CD4-positive, alpha-beta T cell treated with Interleukin-21 for 1 hour (primary cell): ENCODE results near the gene DLX5.
A peak's percentile ranks its signal among the peaks of the same experiment; 100 is the strongest.
"Not testable (repeated sequence)": the region's sequence is repeated elsewhere in the genome, so short reads cannot be mapped to it uniquely, and the experiment has no call there.

ENCODE experiments used
- DNase-seq: peaks from one replicate; pipeline ENCODE4 v3.0.0-alpha.2; 2020

The DLX5 gene

DNA sequence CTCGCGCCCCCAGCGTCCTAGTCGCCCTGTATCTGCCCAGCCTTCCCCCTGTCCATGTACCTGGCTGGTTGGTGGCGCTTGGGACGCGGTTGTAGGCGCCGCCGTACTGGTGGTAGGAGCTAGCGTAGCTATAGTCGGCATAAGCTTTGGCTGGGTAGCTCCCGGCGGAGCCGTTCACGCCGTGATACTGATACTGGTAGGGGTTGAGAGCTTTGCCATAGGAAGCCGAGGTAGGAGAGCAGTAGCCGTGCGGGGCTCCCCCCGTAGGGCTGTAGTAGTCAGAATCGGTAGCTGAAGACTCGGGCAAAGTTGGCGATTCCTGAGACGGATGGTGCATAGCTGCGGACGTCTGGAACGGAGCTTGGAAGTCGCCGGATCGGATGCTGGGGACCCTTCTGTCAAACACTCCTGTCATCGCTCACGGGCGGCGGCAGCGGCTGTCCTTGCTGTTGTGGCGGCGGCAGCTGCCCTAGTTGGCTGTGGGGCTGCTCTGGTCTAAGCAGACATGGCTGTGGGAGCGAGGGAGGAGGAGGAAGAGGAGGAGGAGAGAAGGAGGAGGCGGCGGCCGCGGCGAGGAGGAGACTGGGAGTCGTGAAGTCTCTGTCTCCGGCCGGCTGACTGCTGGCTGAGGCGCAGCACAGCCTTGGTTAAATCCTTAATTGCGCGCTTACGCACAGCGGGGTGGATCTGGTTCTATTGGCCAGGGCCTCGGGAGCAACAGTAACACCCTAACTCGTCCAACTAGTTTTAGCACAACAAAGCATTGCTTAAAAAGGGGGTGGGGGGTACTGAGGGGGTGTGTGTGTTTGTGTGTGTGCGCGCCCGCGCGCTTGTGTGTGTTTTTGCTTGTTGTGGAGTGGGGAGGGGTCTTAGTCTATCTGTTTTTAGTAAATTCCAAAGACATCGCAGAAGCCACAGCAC, at the start of gene DLX5:
Gene DLX5 (minus strand): TSS at position 623 of the 921 bp plus-strand sequence. CDS start 208 bp downstream, at position 415.
- no peak for DNase-seq

DNA sequence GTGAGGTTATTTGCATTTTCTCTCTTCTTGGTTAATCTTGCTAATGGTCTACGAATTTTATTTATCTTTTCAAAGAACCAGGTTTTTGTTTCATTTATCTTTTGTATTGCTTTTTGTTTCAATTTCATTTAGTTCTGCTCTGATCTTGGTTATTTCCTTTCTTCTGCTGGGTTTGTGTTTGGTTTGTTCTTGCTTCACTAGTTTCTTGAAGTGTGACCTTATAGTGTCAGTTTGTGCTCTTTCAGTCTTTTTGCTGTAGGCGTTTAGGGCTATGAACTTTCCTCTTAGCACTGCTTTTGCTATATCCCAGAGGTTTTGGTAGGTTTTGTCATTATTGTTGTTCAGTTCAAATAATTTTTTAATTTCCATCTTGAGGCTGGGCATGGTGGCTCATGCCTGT, 47.4 kb upstream of the DLX5 start:
- not testable (repeated sequence) for DNase-seq

DNA sequence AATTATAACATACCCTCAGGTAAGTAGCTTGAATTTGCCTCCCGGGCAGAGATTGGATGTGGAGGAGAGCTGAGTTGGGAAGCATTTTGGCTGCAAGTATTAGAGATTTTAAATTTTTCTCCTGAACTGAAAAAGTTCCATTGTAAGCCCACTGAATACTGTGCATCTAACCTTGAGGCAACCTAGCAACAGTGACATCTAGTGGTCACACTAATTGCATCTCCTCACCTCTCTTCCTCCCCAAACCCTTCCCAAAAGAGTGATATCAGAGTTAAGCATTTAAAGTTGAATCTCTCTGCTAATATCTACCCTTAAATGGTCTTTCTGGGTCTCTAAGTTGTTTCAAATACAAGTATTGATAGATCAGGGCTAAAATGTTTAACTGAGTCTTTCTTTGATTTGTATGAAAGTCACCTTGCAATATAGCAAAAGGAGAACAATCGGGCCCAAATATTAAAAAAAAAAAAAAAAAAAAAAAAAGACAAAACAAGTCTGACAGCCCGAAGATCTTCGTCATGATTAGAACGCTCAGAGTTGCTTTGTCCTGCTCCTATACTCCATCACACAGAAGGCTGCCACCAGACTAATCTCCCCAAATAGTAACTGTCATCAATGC, 40.4 kb upstream of the DLX5 start:
- DNase-seq, result peak; percentile 43

DNA sequence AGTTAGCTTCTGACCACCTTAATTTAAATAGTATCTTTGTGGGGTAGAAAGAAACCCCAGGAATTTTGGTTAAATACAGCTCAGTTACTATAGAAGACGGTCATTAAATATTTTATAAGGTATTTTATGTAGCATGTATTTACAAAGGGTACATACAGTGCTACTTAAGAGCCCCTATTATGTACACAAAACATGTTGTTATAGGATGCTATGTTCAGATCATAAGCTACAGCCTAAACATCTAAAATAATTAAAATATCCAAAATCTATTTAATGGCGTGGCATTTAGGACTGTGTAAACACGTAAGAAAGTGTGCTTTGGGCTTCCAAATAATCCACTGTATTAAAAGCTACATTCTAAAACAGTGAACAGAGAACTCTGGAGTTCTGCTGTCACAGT, 39.4 kb upstream of the DLX5 start:
- no peak for DNase-seq

GRCh38 chr7:97043281-97043680, 18.6 kb upstream of the DLX5 start:
- no peak for DNase-seq

- no peak for DNase-seq
Measured at GRCh38 chr7:97039374-97040065, 14.9 kb upstream of the DLX5 start.

- not testable (repeated sequence) for DNase-seq
Measured at GRCh38 chr7:97034213-97034852, 9.7 kb upstream of the DLX5 start.

DNA sequence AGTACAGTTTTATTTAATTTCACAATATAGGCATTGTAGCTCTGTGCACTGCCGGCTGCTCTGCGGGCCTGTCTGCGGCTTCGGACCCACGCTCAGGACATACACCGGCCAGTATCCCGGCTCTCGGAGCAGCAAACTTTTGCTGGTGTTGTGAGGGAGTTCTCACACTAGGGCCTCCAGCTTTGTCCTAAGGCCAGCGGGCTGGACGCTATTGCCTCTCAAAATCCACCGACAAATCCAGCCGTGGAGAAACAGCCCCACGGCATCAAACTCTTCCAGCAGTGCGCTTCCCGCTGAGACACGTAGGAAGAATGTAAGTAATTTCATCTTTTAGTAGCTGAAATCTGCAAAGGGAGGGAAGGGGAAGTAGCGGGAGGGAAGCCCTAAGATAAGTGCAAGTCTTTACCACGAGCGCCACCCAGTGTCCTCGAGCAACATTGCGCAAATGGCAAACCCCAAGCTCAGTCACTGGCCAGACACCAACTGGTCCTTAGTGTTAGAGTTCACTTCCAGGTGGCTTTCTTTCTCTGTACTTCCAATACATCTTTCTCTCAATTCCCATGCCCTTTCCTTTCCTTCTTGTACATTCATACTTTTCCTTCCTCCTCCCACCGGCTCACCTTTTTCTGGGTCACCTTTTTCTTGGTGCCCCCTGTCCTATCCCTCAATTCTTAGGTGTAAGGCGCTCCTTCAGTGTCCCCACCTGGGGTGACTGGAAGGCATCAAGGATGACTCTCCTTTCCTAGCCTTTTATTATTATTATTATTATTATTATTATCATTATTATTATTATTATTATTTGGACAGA, 3.0 kb upstream of the DLX5 start:
- peak; percentile 66 for DNase-seq

GRCh38 chr7:97026715-97027426, 2.2 kb upstream of the DLX5 start:
- DNase-seq, result peak; percentile 2

- DNase-seq, result no peak
Measured at GRCh38 chr7:97025983-97026714, 1.5 kb upstream of the DLX5 start.

DNA sequence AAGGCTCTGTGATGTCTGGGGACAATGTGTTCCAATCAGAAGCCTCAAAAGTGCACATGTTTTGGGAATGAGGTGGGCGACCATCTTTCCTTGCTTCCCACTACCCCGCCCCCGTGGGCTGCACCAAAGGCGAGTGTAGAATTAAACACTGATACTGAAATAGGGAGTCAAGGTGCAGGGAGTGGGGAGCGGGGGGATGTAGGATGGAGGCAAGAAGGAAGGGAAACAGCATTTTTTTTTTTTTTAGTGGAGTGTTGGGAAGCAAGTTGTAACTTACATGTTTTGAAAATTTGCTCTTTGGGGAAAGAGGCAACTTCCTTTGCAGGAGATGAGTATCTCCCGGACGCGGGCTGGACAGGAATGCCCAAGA, 484 bp upstream of the DLX5 start:
- no peak for DNase-seq

- DNase-seq, result no peak
Measured at GRCh38 chr7:97022491-97023306, 1.9 kb downstream of the DLX5 start.

- no peak for DNase-seq
Measured at GRCh38 chr7:97021747-97022490, 2.7 kb downstream of the DLX5 start.

GRCh38 chr7:97020996-97021746, 3.5 kb downstream of the DLX5 start:
- DNase-seq, result no peak

DNA sequence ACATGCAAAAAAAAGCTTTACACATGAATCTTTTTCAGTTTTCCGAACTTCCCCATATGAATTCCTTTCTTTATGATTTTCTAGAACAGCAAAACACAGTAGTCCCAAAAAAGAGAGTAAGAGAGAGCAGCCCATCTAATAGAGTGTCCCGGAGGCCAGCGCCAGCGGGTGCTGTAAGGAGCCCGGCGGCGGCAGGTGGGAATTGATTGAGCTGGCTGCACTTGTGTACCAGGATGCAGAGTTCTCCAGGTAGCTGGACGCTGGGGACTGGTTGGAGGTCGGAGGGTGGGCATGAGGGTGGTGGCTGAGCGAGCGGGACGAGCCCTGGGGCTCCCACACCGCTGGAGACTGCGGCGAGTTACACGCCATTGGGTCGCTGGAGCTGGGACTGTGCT, 4.0 kb downstream of the DLX5 start:
- DNase-seq, result no peak

GRCh38 chr7:97019710-97020225, 4.9 kb downstream of the DLX5 start:
- DNase-seq, result no peak

GRCh38 chr7:97018791-97019531, 5.7 kb downstream of the DLX5 start:
- no peak for DNase-seq
